ENCODE results near the gene CTIF.

The CTIF gene

GRCh38 chr18:48896326-48896874 lies 357.6 kb downstream of the CTIF start:
- DNase-seq, result no peak

- DNase-seq, result no peak
Observed at GRCh38 chr18:48896875-48897511, 358.2 kb downstream of the CTIF start.

GRCh38 chr18:48897531-48897930 lies 358.7 kb downstream of the CTIF start:
- no peak for DNase-seq

- no peak for DNase-seq
Observed at GRCh38 chr18:48898521-48898920, 359.7 kb downstream of the CTIF start.

- DNase-seq, result no peak
Observed at GRCh38 chr18:48899558-48900174, 360.8 kb downstream of the CTIF start.

GRCh38 chr18:48900469-48900868 lies 361.6 kb downstream of the CTIF start:
- DNase-seq, result no peak

- no peak for DNase-seq
Observed at GRCh38 chr18:48901145-48902022, 362.6 kb downstream of the CTIF start.

- no peak for DNase-seq
Observed at GRCh38 chr18:48902023-48902855, 363.4 kb downstream of the CTIF start.

- DNase-seq, result no peak
Observed at GRCh38 chr18:48902856-48903601, 364.2 kb downstream of the CTIF start.

GRCh38 chr18:48904091-48904490 lies 365.3 kb downstream of the CTIF start:
- DNase-seq, result no peak

GRCh38 chr18:48904847-48905394 lies 366.1 kb downstream of the CTIF start:
- DNase-seq, result no peak

- no peak for DNase-seq
Observed at GRCh38 chr18:48905513-48905912, 366.7 kb downstream of the CTIF start.

- no peak for DNase-seq
Observed at GRCh38 chr18:48908916-48909315, 370.1 kb downstream of the CTIF start.

GRCh38 chr18:48909721-48910120 lies 370.9 kb downstream of the CTIF start:
- no peak for DNase-seq

- DNase-seq, result no peak
Observed at GRCh38 chr18:48910972-48911545, 372.2 kb downstream of the CTIF start.

Measured in cortex of kidney (tissue), 1 donor.